Fibroblast of pulmonary artery (primary cell): ENCODE data around the gene FEM1B.
A peak's percentile ranks its signal among the peaks of the same experiment; 100 is the strongest.

Experiments
- DNase-seq: peaks from one replicate; pipeline ENCODE4 v3.0.0-alpha.2; 2010; ENCODE audit warnings: low read depth
- H3K4me3 ChIP-seq: replicated peaks from 2 replicates; pipeline ENCODE4 v1.5.1; 2011; ENCODE audit warnings: low read depth, mild to moderate bottlenecking, control low read depth, low read length, moderate library complexity
- CTCF ChIP-seq: IDR thresholded peaks from 2 replicates; pipeline ENCODE4 v1.5.1; 2011; ENCODE audit warnings: mild to moderate bottlenecking, control low read depth, low read length, inconsistent platforms; ENCODE audit errors: missing control alignments

FEM1B gene

GRCh38 chr15:68311859-68312557 is 34.5 kb downstream of the FEM1B start:
- H3K4me3 ChIP-seq: no peak overlapping the region
- TF ChIP-seq CTCF: no peak
- no peak for DNase-seq

GRCh38 chr15:68312701-68313204 is 35.2 kb downstream of the FEM1B start:
- DNase-seq: peak; percentile 33
- TF ChIP-seq CTCF: no peak
- H3K4me3 ChIP-seq: no peak overlapping the region

- no peak for TF ChIP-seq CTCF
- no peak overlapping the region for H3K4me3 ChIP-seq
- DNase-seq: no peak
Observed at GRCh38 chr15:68313501-68314410, 36.2 kb downstream of the FEM1B start.

- H3K4me3 ChIP-seq: no peak overlapping the region
- no peak for DNase-seq
- TF ChIP-seq CTCF: no peak
Observed at GRCh38 chr15:68314563-68314962, 37.0 kb downstream of the FEM1B start.

- no peak for DNase-seq
- no peak for TF ChIP-seq CTCF
- H3K4me3 ChIP-seq: no peak overlapping the region
Observed at GRCh38 chr15:68315035-68315434, 37.5 kb downstream of the FEM1B start.

- TF ChIP-seq CTCF: no peak
- H3K4me3 ChIP-seq: no peak overlapping the region
- peak; percentile 36 for DNase-seq
Observed at GRCh38 chr15:68315495-68316031, 38.0 kb downstream of the FEM1B start.
